ENCODE data around the gene DOK1. TPM values are rescaled to one million over a fixed set of nuclear protein-coding genes. Genes with fewer than 3 reads are reported as not detected.

The DOK1 gene
- total RNA-seq, 1 experiment from 2014 or later: 2.1 TPM

DNA sequence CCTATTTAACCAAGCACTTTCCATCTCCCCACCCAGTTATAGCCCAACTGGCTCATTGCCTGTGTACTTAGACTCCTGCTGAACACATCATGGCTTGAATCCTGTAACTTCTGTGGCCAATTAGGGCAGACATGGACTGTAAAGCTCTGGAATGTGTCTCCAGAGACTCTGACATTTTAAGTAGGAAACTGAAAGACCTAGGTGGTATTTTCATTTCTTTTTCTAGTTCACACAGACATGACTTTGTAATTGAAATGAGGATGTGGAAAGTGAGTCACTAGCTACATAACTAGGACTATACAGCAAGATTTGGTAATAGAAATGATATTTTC is 12.2 kb downstream of the DOK1 start:
- H3K27me3 Mint-ChIP-seq (ENCODE audit: unreplicated experiment): peaks cover 52% of the 10 kb centered on the region
- H3K4me1 Mint-ChIP-seq (ENCODE audit: low read depth, unreplicated experiment): no peaks in the 10 kb centered on the region
- no peak for DNase-seq
- BruUV-seq (replicated peaks): no TSS peak
- CTCF ChIA-PET: interaction anchor here (0.6 kb wide), 1 partner anchor 663 kb away, joined by 3 read pairs; no protein-coding TSS in a partner anchor
- no peak overlapping the region for H3K27ac Mint-ChIP-seq (ENCODE audit: unreplicated experiment)
- TF ChIP-seq, protein P1, sequence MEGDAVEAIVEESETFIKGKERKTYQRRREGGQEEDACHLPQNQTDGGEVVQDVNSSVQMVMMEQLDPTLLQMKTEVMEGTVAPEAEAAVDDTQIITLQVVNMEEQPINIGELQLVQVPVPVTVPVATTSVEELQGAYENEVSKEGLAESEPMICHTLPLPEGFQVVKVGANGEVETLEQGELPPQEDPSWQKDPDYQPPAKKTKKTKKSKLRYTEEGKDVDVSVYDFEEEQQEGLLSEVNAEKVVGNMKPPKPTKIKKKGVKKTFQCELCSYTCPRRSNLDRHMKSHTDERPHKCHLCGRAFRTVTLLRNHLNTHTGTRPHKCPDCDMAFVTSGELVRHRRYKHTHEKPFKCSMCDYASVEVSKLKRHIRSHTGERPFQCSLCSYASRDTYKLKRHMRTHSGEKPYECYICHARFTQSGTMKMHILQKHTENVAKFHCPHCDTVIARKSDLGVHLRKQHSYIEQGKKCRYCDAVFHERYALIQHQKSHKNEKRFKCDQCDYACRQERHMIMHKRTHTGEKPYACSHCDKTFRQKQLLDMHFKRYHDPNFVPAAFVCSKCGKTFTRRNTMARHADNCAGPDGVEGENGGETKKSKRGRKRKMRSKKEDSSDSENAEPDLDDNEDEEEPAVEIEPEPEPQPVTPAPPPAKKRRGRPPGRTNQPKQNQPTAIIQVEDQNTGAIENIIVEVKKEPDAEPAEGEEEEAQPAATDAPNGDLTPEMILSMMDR (IDR thresholded peaks at IDR 0.05; ENCODE audit: unreplicated experiment): no peak
- H3K4me3 Mint-ChIP-seq (ENCODE audit: low read depth, unreplicated experiment): no peak overlapping the region
- H3K36me3 Mint-ChIP-seq (ENCODE audit: insufficient read depth, unreplicated experiment): no peaks in the 10 kb centered on the region
- no peaks in the 10 kb centered on the region for H3K9me3 Mint-ChIP-seq (ENCODE audit: low read depth, unreplicated experiment)
- intact Hi-C loops (cut with micrococcal nuclease; ENCODE audit: unreplicated experiment): no loop called here

DNA sequence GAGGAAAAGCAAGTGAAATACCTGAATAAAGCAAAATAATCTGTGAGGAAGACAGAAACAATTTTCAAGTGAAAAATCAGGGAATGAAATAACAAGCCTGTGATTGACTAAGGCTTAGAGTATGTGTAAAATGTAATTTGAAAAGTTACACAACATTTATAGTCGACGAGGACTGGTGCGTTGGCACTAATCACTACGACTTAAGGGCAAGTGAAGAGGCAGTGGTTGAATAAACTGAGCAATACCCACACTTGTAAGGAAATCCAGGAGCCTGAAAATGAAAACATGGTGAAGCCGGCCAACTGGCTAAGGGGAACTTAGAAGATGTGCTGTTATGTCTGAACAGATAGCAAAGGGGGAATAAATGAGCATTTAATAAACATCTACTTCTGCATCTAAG is 13.4 kb downstream of the DOK1 start:
- no peaks in the 10 kb centered on the region for H3K36me3 Mint-ChIP-seq (ENCODE audit: insufficient read depth, unreplicated experiment)
- no peak for DNase-seq
- H3K9me3 Mint-ChIP-seq (ENCODE audit: low read depth, unreplicated experiment): no peaks in the 10 kb centered on the region
- H3K4me3 Mint-ChIP-seq (ENCODE audit: low read depth, unreplicated experiment): no peak overlapping the region
- H3K27me3 Mint-ChIP-seq (ENCODE audit: unreplicated experiment): peaks cover 43% of the 10 kb centered on the region
- H3K27ac Mint-ChIP-seq (ENCODE audit: unreplicated experiment): no peak overlapping the region
- no TSS peak for BruUV-seq (replicated peaks)
- CTCF ChIA-PET: interaction anchor here (1.1 kb wide), 1 partner anchor 9 kb away, joined by 3 read pairs; no protein-coding TSS in a partner anchor
- no peaks in the 10 kb centered on the region for H3K4me1 Mint-ChIP-seq (ENCODE audit: low read depth, unreplicated experiment)
- TF ChIP-seq, protein P1 (IDR thresholded peaks at IDR 0.05; ENCODE audit: unreplicated experiment): no peak
- intact Hi-C loops (cut with micrococcal nuclease; ENCODE audit: unreplicated experiment): no loop called here

DNA sequence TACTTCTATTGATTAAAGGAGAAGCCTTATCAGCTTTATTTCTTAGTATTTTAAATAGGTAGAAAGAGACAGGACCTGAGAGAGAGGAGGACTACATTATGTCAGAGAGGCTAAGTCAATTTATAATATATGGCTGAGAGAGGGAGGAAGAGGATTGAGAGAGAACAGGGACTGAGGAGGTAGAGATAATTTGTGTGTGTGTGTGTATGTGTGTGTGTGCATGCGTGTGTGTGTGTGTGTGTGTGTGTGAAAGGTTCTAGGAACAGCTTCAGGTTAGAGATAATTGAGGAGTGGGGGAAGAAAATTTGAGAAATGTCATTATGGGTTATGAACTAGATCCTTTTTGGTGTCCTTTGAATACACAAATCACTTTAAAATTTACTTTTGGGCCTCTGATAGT is 15.2 kb downstream of the DOK1 start:
- Mint-ChIP-seq H3K36me3 (ENCODE audit: insufficient read depth, unreplicated experiment) (no peaks in the 10 kb centered on the region), H3K27ac (ENCODE audit: unreplicated experiment) (no peak overlapping the region), H3K4me3 (ENCODE audit: low read depth, unreplicated experiment) (no peak overlapping the region), H3K27me3 (ENCODE audit: unreplicated experiment) (peaks cover 38% of the 10 kb centered on the region), H3K9me3 (ENCODE audit: low read depth, unreplicated experiment) (no peaks in the 10 kb centered on the region), H3K4me1 (ENCODE audit: low read depth, unreplicated experiment) (peaks cover 5% of the 10 kb centered on the region)
- TF ChIP-seq, protein P1 (IDR thresholded peaks at IDR 0.05; ENCODE audit: unreplicated experiment): no peak
- no TSS peak for BruUV-seq (replicated peaks)
- DNase-seq: no peak
- intact Hi-C loops (cut with micrococcal nuclease; ENCODE audit: unreplicated experiment): no loop called here
- CTCF ChIA-PET: no interaction called here

DNA sequence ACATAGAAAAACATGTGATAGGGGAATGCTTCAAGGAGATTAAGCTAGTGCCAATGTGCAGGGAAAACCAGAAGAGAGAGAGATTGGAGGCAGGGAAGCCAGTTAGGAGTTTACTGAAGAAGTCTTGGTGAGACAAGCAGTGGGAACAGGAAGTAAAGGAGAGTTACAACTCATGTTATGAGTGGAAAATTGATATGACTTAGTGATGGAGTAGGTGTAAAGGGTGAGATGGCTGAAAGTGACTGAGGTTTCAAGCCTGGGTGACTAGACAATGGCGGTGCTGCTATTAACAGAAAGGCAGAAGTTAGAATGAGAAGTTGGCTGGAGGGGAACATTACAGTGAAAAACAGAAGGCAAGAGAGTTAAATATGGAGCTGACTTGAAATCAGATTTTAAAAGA is 16.5 kb downstream of the DOK1 start:
- Mint-ChIP-seq H3K9me3 (ENCODE audit: low read depth, unreplicated experiment) (no peaks in the 10 kb centered on the region), H3K4me3 (ENCODE audit: low read depth, unreplicated experiment) (no peak overlapping the region), H3K36me3 (ENCODE audit: insufficient read depth, unreplicated experiment) (no peaks in the 10 kb centered on the region), H3K4me1 (ENCODE audit: low read depth, unreplicated experiment) (peaks cover 8% of the 10 kb centered on the region), H3K27me3 (ENCODE audit: unreplicated experiment) (peaks cover 34% of the 10 kb centered on the region), H3K27ac (ENCODE audit: unreplicated experiment) (no peak overlapping the region)
- BruUV-seq (replicated peaks): no TSS peak
- intact Hi-C loops (cut with micrococcal nuclease; ENCODE audit: unreplicated experiment): no loop called here
- DNase-seq: no peak
- TF ChIP-seq, protein P1 (IDR thresholded peaks at IDR 0.05; ENCODE audit: unreplicated experiment): no peak
- CTCF ChIA-PET: no interaction called here

All from Calu3 (cell line).